ENCODE measurements around the gene REEP6.

Gene REEP6

DNA sequence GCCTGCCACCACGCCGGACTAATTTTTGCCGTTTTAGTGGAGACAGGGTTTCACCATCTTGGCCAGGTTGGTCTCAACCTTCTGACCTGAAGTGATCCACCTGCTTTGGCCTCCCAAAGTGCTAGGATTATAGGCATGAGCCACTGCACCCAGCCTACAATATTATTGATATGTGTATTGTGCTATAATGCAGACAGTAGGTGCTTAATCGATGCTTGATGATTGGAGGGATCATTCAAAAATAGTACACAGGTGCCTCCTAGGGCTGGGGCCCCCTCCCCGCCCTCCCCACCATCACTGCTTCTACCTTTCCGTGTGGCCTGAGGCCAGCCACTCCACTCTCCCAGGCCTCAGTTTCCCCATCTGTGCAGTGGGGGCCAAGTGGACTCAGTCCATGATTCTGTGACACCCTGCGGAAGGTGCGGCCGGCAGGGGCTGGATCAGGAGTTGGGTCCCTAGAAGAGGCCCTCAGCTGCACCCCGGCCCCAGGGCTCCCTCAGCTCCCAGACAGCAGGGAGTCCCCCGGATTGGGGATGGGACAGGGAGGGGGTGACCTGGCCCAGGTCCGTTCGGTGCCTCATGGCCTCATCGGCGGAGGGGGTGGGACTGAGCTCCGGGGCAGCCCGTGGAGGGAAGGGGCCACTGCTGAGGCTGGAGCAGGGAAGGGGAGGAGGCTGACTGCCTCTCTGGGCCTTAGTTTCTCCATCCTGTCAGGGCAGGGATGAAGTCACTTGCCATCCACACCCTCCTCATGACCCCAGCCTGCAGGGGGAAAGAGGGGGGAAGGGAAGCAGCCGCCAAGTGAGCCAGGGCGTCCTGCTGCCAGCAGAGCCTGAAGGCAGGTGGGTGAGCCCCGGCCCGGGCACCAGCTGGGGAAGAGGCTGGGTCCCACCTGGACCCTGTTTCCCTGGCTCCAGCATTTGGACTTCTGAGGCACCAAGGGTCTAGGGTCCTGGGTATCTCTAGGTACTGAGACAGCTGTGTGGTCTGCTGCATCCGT lies 20.6 kb downstream of the REEP6 start:
- H3K4me3 ChIP-seq (ENCODE audit: control insufficient read depth in 1 of 7, extremely low read depth in 1 of 7, insufficient read depth in 4 of 7, low read depth in 2 of 7, low read length in 6 of 7) = no peak overlapping the region
- peaks cover 0 to 20% (median 14%) of the 10 kb centered on the region in 4 experiments for H3K4me1 ChIP-seq (ENCODE audit: control extremely low read depth in 1 of 4, control insufficient read depth in 4 of 4, insufficient read depth in 4 of 4, low read length in 3 of 4)
- ChIA-PET CTCF (no interaction called here), POLR2A (no interaction called here)
- H3K9me3 ChIP-seq (ENCODE audit: control extremely low read depth in 1 of 5, control insufficient read depth in 4 of 5, insufficient read depth in 2 of 5, low read depth in 1 of 5, low read length in 4 of 5) = peaks cover 0 to 9% (median 3%) of the 10 kb centered on the region in 5 experiments
- H3K27ac ChIP-seq (ENCODE audit: insufficient read depth in 1 of 2, low read depth in 1 of 2, low read length in 2 of 2, poor library complexity in 1 of 2, severe bottlenecking in 2 of 2) = no peak overlapping the region
- 53% methylated on average over 7 of the region's 22 CpGs for WGBS (ENCODE audit: insufficient coverage)
- no peak for DNase-seq
- no peaks in the 10 kb centered on the region for H3K36me3 ChIP-seq (ENCODE audit: control insufficient read depth in 4 of 4, insufficient read depth in 4 of 4, low read length in 3 of 4)
- H3K27me3 ChIP-seq (replicated peaks in 2 of 5; ENCODE audit: control insufficient read depth in 4 of 5, insufficient read depth in 5 of 5, low read length in 4 of 5) = peaks cover 0 to 73% (median 20%) of the 10 kb centered on the region in 5 experiments

DNA sequence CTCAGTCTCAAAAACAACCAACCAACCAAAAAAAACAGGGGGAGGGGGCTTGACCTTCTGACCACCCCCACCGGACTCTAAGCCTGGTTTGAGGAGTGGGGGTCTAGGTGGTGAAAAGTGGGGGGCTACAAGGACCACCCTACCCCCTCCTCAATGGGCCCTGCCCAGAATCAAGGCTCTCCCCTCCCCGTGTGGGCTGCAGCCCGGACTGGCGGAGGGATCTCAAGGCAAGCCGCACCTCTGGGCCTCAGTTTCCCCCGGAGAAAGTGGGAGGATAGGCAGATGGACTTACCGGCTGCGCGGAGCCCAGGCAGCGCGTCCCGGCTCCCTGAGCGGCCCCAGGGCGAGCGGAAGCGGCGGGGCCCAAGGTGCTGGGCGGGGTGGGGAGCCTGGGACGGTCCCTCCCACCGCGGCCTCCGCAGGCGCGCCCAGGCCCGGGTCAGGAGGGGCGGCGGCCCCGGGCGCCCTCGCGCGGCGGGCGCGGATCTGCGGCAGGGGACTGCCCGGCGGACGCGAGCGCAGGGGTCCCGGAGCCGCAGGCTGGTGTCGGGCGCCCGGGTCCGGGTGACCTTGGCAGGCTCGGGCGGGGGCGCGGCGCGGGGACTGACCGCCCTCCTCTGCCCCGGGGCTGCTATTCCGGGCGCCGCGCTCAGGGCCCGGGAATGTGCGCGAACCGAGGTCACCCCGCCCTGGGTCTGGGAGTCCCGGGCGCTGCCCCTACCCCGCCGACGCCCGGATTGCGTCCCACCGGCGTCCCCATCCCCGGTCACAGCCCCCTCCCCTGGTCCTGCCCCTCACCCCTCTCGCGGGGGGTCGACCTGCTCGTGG lies 21.9 kb downstream of the REEP6 start, which contains the start of gene ADAMTSL5:
Gene ADAMTSL5, minus strand, starts transcription at position 349 of the 828 bp plus-strand sequence. CDS start 2,076 bp downstream, outside the sequence.
- H3K4me3 ChIP-seq (ENCODE audit: control insufficient read depth in 1 of 7, extremely low read depth in 1 of 7, insufficient read depth in 4 of 7, low read depth in 2 of 7, low read length in 6 of 7) = peak within 1 kb of the TSS in 4 of 7 experiments; percentile 2 to 38 (median 12)
- peaks cover 0 to 9% (median 3%) of the 10 kb centered on the region in 5 experiments for H3K9me3 ChIP-seq (ENCODE audit: control extremely low read depth in 1 of 5, control insufficient read depth in 4 of 5, insufficient read depth in 2 of 5, low read depth in 1 of 5, low read length in 4 of 5)
- ChIA-PET POLR2A (no interaction called here), CTCF (no interaction called here)
- H3K4me1 ChIP-seq (ENCODE audit: control extremely low read depth in 1 of 4, control insufficient read depth in 4 of 4, insufficient read depth in 4 of 4, low read length in 3 of 4) = peaks cover 0 to 14% (median 11%) of the 10 kb centered on the region in 4 experiments
- H3K36me3 ChIP-seq (ENCODE audit: control insufficient read depth in 4 of 4, insufficient read depth in 4 of 4, low read length in 3 of 4) = no peaks in the 10 kb centered on the region
- peaks cover 0 to 74% (median 20%) of the 10 kb centered on the region in 5 experiments for H3K27me3 ChIP-seq (replicated peaks in 2 of 5; ENCODE audit: control insufficient read depth in 4 of 5, insufficient read depth in 5 of 5, low read length in 4 of 5)
- under 1% methylated on average over 44 of the region's 78 CpGs for WGBS (ENCODE audit: insufficient coverage)
- no peak within 1 kb of the TSS for H3K27ac ChIP-seq (ENCODE audit: insufficient read depth in 1 of 2, low read depth in 1 of 2, low read length in 2 of 2, poor library complexity in 1 of 2, severe bottlenecking in 2 of 2)
- peak in 1 of 3 donors; percentile 19 for DNase-seq

DNA sequence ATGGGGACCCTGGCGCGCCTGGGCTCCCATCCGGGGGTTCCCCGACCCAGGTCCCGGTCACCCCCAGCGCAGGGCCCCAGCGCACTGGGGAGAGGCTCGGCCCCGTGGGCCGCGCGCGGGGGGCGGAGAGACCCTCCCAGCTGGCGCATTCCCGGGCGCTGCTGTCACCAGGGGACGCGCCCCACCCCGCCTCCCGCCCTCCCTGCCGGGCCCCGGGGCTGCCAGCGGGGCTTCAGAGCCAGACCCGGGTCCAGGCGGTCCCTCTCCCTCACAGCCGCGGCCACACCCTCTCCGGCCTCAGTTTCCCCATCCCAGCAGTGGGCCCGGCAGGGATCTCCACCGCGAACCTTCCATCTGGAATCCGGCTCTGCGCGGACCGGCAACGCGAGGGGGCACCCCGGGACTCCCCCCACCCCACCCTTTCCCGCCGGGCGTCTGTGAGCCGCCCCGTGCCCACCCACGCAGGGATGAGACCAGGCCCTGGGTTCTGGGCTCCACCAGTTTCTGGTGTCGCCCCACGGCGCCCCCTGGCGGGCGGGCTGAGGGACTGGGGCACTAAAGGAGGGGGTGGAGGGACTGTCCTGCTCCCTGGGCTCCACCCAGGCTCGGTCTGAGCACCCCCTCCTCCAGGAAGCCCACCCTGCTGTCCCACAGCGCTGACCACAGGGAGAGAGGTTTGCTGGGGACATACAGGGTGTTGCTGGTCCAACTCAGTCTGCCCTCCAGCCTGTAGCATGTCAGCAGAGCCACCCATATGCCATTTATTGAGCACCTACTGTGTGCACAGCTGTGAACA lies 22.7 kb downstream of the REEP6 start:
- Histone ChIP-seq H3K27ac (ENCODE audit: insufficient read depth in 1 of 2, low read depth in 1 of 2, low read length in 2 of 2, poor library complexity in 1 of 2, severe bottlenecking in 2 of 2) (no peak overlapping the region), H3K36me3 (ENCODE audit: control insufficient read depth in 4 of 4, insufficient read depth in 4 of 4, low read length in 3 of 4) (no peaks in the 10 kb centered on the region), H3K27me3 (replicated peaks in 2 of 5; ENCODE audit: control insufficient read depth in 4 of 5, insufficient read depth in 5 of 5, low read length in 4 of 5) (peaks cover 0 to 79% (median 24%) of the 10 kb centered on the region in 5 experiments), H3K4me1 (ENCODE audit: control extremely low read depth in 1 of 4, control insufficient read depth in 4 of 4, insufficient read depth in 4 of 4, low read length in 3 of 4) (peaks cover 0 to 8% (median 5%) of the 10 kb centered on the region in 4 experiments), H3K4me3 (ENCODE audit: control insufficient read depth in 1 of 7, extremely low read depth in 1 of 7, insufficient read depth in 4 of 7, low read depth in 2 of 7, low read length in 6 of 7) (peak overlapping the region in 3 of 7 experiments; percentile 2 to 19 (median 6)), H3K9me3 (ENCODE audit: control extremely low read depth in 1 of 5, control insufficient read depth in 4 of 5, insufficient read depth in 2 of 5, low read depth in 1 of 5, low read length in 4 of 5) (peaks cover 0 to 9% (median 3%) of the 10 kb centered on the region in 5 experiments)
- 12% methylated on average over 33 of the region's 52 CpGs for WGBS (ENCODE audit: insufficient coverage)
- POLR2A ChIA-PET = no interaction called here
- CTCF ChIA-PET = interaction anchor here (1.4 kb wide), 1 partner anchor 99 kb away, joined by 3 read pairs; no protein-coding TSS in a partner anchor
- DNase-seq = peak; percentile 52 to 73 (median 66)

DNA sequence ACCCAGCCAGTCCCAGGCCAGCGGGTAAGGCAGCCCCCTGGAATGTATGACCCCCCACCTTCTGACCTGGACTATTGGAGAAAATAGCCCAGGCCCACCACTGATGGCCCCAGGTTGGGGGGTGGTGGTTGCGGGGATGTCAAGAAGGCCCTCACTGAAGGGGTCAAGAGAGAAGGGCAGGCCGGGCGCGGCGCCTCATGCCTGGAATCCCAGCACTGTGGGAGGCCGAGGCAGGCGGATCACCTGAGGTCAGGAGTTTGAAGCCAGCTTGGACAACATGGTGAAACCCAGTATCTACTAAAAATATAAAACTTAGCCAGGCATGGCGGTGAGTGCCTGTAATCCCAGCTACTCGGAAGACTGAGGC lies 23.3 kb downstream of the REEP6 start:
- Histone ChIP-seq H3K4me1 (ENCODE audit: control extremely low read depth in 1 of 4, control insufficient read depth in 4 of 4, insufficient read depth in 4 of 4, low read length in 3 of 4) (peaks cover 0 to 8% (median 5%) of the 10 kb centered on the region in 4 experiments), H3K27ac (ENCODE audit: insufficient read depth in 1 of 2, low read depth in 1 of 2, low read length in 2 of 2, poor library complexity in 1 of 2, severe bottlenecking in 2 of 2) (no peak overlapping the region), H3K36me3 (ENCODE audit: control insufficient read depth in 4 of 4, insufficient read depth in 4 of 4, low read length in 3 of 4) (no peaks in the 10 kb centered on the region), H3K27me3 (replicated peaks in 2 of 5; ENCODE audit: control insufficient read depth in 4 of 5, insufficient read depth in 5 of 5, low read length in 4 of 5) (peaks cover 0 to 82% (median 23%) of the 10 kb centered on the region in 5 experiments), H3K9me3 (ENCODE audit: control extremely low read depth in 1 of 5, control insufficient read depth in 4 of 5, insufficient read depth in 2 of 5, low read depth in 1 of 5, low read length in 4 of 5) (peaks cover 0 to 9% (median 3%) of the 10 kb centered on the region in 5 experiments), H3K4me3 (ENCODE audit: control insufficient read depth in 1 of 7, extremely low read depth in 1 of 7, insufficient read depth in 4 of 7, low read depth in 2 of 7, low read length in 6 of 7) (no peak overlapping the region)
- POLR2A ChIA-PET = no interaction called here
- CTCF ChIA-PET = interaction anchor here (0.7 to 1.4 kb wide), 2 partner anchors 21 to 100 kb away, joined by 3 read pairs; no protein-coding TSS in a partner anchor
- DNase-seq = no peak
- WGBS (ENCODE audit: insufficient coverage) = 79% methylated on average over 9 of the region's 10 CpGs

DNA sequence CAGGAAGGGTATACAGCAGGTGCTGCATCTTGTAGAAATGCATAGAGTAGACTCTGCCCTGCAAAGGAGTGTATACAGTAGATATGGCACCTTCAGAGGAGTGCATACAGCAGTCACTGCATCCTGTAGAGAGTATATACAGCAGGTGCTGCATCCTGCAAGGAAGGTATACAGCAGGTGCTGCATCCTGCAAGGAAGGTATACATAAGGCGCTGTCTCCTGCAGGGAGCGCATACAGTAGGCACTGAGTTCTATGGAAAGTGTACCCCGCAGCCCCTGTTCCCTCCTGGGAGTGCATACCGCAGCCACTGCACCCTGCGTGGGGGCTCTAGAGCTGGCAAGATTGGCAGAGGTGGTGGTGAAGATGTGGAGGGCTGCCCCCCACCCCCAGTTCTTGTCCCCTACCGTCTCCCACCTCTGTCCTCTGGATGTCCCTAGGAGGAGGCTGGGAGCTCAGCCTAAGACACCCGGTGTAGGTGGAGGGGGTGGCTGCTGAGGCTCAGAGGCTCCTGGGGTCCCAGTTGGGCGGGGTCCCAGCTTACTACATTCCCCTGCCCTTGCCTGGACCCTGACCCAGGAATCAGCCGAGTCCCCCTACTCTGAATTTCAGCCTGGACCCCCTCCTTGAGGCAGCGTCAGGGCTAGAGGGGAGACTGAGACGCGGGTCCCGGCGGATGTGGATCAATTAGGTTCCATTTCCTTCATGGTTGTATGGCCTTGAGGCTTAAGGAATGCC lies 24.2 kb downstream of the REEP6 start:
- no peak for DNase-seq
- peaks cover 0 to 8% (median 5%) of the 10 kb centered on the region in 4 experiments for H3K4me1 ChIP-seq (ENCODE audit: control extremely low read depth in 1 of 4, control insufficient read depth in 4 of 4, insufficient read depth in 4 of 4, low read length in 3 of 4)
- H3K36me3 ChIP-seq (ENCODE audit: control insufficient read depth in 4 of 4, insufficient read depth in 4 of 4, low read length in 3 of 4) = no peaks in the 10 kb centered on the region
- H3K27me3 ChIP-seq (replicated peaks in 2 of 5; ENCODE audit: control insufficient read depth in 4 of 5, insufficient read depth in 5 of 5, low read length in 4 of 5) = peaks cover 0 to 78% (median 20%) of the 10 kb centered on the region in 5 experiments
- no peak overlapping the region for H3K27ac ChIP-seq (ENCODE audit: insufficient read depth in 1 of 2, low read depth in 1 of 2, low read length in 2 of 2, poor library complexity in 1 of 2, severe bottlenecking in 2 of 2)
- 92% methylated on average over 2 of the region's 14 CpGs for WGBS (ENCODE audit: insufficient coverage)
- CTCF ChIA-PET = interaction anchor here (0.7 to 1.4 kb wide), 2 partner anchors 20 to 101 kb away, joined by 3 read pairs; no protein-coding TSS in a partner anchor
- H3K9me3 ChIP-seq (ENCODE audit: control extremely low read depth in 1 of 5, control insufficient read depth in 4 of 5, insufficient read depth in 2 of 5, low read depth in 1 of 5, low read length in 4 of 5) = peaks cover 0 to 9% (median 3%) of the 10 kb centered on the region in 5 experiments
- H3K4me3 ChIP-seq (ENCODE audit: control insufficient read depth in 1 of 7, extremely low read depth in 1 of 7, insufficient read depth in 4 of 7, low read depth in 2 of 7, low read length in 6 of 7) = no peak overlapping the region
- POLR2A ChIA-PET = no interaction called here

DNA sequence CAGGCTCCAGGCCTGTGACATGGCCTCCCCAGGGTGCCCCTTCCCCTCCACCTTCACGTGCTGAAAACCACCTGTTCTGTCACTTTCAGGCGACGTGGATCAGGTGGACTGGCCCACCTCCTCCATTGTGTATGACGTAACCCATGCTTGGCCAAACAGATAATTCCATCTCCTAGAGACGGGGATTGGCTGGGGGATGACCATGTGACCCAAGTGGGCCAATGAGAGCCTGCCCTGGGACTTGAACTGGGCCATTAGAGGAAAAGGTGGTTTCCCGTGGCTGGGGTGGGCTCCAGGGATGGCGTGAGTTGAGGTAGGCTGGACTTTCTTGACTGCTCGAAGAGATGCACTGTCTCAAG lies 25.4 kb downstream of the REEP6 start:
- DNase-seq = no peak
- CTCF ChIA-PET = no interaction called here
- Histone ChIP-seq H3K36me3 (ENCODE audit: control insufficient read depth in 4 of 4, insufficient read depth in 4 of 4, low read length in 3 of 4) (no peaks in the 10 kb centered on the region), H3K4me3 (ENCODE audit: control insufficient read depth in 1 of 7, extremely low read depth in 1 of 7, insufficient read depth in 4 of 7, low read depth in 2 of 7, low read length in 6 of 7) (no peak overlapping the region), H3K4me1 (ENCODE audit: control extremely low read depth in 1 of 4, control insufficient read depth in 4 of 4, insufficient read depth in 4 of 4, low read length in 3 of 4) (peaks cover 0 to 7% (median 5%) of the 10 kb centered on the region in 4 experiments), H3K9me3 (ENCODE audit: control extremely low read depth in 1 of 5, control insufficient read depth in 4 of 5, insufficient read depth in 2 of 5, low read depth in 1 of 5, low read length in 4 of 5) (peaks cover 0 to 9% (median 3%) of the 10 kb centered on the region in 5 experiments), H3K27ac (ENCODE audit: insufficient read depth in 1 of 2, low read depth in 1 of 2, low read length in 2 of 2, poor library complexity in 1 of 2, severe bottlenecking in 2 of 2) (no peak overlapping the region), H3K27me3 (replicated peaks in 2 of 5; ENCODE audit: control insufficient read depth in 4 of 5, insufficient read depth in 5 of 5, low read length in 4 of 5) (peaks cover 0 to 72% (median 21%) of the 10 kb centered on the region in 5 experiments)
- 68% methylated on average over 7 of the region's 8 CpGs for WGBS (ENCODE audit: insufficient coverage)
- POLR2A ChIA-PET = no interaction called here
